Stimulated activated CD4-positive, alpha-beta T cell treated with anti-CD3 and anti-CD28 coated beads, Interleukin-12 subunit alpha, Interleukin-12 subunit beta, amount 100 ng/mL, for 48 hours (primary cell): Measurements from ENCODE around the gene CKLF.

Experiments
- DNase-seq, 3 donors: peaks; one replicate each; pipeline ENCODE4 v3.0.0-alpha.2; 2020; ENCODE audit warnings: low read depth in 2 of 3, low spot score in 1 of 3

The CKLF gene

GRCh38 chr16:66517586-66518263 lies 34.7 kb upstream of the CKLF start:
- DNase-seq = no peak

- no peak for DNase-seq
These were observed 32.6 kb upstream of the CKLF start for GRCh38 chr16:66519482-66520373.

DNA sequence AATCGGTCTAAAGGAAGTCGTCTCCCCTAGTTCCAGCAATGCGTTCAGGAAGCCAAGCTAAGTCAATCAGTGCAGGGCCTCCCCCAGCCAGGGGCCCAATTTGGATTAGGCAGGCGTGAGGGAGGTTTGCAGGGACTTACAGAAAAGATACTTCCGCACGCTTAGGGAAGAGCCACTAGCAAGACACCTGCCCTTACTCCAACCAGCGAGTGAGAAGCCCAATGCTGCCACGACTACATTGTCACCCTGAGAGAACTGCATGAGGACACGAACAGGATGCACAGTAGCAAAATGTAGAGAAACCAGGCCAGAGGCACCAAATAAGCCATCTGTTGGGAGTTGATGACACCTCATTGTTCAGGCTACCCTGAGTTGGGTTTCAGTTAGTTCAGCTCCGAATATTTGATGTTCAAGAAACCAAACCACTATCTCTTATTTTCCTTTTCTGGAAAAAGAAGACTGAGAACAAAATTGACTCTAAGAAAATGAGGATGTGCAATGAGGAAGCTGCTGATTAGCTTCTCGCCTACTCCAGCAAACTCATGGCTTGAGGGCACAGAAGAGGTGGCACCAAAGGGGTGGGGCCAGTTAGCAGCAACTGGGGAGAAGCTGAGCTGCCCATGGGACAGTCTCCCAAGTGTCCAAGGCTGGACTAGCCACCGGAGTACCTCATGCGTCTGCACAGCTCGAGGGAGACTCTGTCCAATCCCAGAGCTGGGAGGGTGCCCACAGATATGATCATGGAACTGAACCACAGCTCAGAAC lies 31.8 kb upstream of the CKLF start:
- DNase-seq = no peak

DNA sequence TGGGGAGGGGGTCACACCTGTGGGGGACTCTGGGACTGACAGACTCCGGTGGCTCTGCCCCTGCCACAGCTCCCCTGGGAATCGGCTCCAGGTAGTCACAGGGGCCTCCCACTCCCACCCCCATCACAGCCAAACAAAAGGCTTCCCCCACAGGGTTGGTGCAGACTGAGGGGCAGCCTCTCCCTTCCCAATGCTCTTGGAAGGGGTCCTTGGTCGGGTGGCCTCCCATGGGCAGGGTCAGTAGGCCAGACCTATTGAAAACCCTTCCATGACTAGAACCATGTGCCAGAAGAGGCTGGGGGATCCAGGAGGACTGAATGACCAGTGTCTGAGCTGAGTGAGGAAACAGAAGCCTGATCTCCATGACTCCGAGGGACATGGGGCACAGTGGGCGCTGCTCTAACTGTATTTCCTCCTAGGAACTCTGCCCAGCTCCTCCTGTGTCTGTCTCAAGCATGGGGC lies 31.1 kb upstream of the CKLF start:
- no peak for DNase-seq

DNA sequence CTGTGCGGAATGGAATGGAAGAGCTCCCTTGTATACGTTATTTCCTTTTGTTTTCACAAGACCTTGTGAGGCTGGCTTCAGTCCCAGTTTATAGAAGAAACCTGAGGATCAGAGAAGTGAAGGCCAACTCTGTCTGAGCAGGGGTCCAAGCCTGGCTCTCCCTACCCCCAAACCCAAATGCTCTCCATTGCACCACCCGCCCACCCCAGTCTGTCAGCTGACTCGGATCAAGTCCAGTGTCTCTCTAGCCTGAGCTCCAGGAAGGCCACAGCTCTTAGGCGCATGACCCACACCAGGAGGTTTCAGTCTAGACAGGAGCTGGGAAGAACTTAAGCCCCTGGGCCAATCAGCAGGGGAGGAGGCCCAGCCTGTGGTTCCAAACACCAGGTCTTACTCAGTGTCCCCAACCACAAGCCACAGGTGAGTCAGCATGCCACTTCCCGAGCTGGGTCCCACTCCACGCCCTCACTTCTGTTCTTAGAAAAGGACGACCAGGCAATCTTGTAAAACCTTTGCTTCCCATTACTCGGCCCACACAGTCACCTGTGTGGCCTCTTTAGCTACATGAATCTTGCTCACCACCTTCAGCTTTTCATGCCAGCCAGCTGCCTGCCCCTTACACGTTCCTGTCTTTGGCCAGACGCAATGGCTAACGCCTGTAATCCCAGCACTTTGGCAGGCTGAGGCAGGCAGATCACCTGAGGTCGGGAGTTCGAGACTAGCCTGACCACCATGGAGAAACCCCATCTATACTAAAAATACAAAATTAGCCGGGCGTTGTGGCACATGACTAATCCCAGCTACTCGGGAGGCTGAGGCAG lies 30.2 kb upstream of the CKLF start:
- DNase-seq = peak; percentile 91 to 97 (median 94)

- no peak for DNase-seq
These were observed 29.4 kb upstream of the CKLF start for GRCh38 chr16:66522816-66523590.

GRCh38 chr16:66523861-66524354 lies 28.5 kb upstream of the CKLF start:
- no peak for DNase-seq

GRCh38 chr16:66524601-66525164 lies 27.7 kb upstream of the CKLF start:
- DNase-seq = no peak

DNA sequence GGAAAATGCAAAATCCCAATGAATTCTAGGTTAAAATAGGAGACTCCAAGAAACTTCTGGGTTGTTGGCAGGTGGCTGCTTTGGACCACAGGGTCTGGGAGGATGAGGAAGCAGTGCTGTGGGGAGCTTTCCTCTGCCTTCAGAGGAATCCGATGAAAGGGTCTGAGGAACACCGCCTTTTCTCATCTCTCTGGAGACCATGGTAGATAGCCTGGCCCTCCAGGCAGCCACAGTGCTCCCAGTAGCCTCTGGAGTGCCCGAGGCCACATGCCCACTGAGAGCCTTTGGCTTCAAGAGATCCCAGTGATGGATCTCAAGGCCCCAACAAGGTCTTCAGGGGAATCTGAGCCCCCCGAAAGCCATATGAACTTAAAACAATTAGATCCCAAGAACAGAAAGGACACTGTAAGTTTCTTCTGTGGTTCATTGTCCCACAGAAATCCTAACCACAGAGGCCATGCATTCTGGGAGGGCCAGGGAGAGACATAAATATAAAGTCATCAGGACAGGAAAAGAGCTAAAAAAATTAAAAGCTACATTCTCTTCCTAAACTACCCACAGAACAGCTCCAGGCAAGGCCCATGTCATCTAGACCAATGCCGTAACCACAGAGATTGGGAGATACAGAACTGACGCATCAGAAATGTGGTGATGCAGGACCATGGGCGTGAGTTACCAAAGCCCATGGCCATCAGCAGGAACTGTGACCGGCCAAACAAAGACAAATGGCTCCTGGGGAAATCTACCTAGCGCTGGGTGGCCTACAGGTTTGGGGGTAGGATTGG lies 26.8 kb upstream of the CKLF start:
- DNase-seq = no peak

GRCh38 chr16:66528294-66528693 lies 24.1 kb upstream of the CKLF start:
- DNase-seq = no peak

GRCh38 chr16:66529475-66529874 lies 22.9 kb upstream of the CKLF start:
- no peak for DNase-seq

GRCh38 chr16:66534376-66534799 lies 18.0 kb upstream of the CKLF start:
- DNase-seq = no peak

- no peak for DNase-seq
These were observed 15.9 kb upstream of the CKLF start for GRCh38 chr16:66536525-66536924.

- DNase-seq = no peak
These were observed 15.1 kb upstream of the CKLF start for GRCh38 chr16:66537236-66537635.

DNA sequence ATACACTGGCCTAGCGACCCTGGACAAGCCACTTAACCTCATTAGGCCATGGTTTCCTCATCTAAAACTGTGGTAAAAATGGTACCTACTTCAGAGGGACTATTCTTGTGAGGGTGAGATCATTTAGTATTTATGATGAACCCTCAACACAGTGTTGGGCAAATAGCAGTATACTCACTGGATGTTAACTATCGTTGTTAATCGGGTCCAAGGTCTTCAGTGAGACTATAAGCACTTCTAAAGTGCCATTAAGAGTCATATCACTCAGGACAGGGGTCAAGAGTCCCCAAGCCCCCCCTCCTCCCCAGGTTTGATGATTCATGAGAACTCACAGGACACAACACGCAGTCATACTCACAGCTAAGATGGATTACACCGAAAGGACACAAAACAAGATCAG lies 13.5 kb upstream of the CKLF start:
- no peak for DNase-seq

DNA sequence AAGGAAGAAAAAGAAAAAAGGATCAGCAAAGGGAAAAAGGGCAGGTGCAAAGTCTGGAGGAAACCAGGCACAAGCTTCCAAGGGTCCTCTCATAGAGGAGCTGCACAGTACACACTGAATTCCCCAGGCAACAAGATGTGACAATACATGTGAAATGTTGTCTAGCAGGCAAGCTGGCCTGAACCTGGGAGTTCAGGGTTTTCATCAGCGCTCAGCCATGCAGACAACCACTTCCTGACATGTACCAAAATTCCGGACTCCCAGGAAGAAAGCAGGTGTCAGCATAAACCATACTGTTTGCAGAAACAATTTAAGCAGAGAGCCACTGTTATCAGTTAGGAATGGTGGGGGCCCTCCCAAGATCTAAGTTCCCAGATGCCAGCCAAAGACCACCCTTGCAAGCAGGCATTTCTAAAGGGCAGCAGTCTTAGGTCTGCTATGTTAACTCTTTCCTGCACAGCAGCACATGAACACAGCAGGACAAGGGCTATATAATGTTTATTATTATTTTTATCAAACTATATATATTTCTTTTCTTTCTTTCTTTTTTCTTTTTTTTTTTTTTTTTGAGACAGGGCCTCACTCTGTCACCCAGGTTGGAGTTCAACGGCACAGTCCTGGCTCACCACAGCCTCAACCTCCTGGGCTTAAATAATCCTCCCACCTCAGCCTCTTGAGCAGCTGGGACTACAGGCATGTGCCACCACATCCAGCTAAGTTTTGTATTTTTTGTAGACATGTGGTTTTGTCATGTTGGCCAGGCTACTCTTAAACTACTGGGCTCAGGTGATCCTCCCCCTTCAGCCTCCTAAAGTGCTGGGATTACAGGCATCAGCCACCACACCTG lies 12.5 kb upstream of the CKLF start:
- DNase-seq = no peak

DNA sequence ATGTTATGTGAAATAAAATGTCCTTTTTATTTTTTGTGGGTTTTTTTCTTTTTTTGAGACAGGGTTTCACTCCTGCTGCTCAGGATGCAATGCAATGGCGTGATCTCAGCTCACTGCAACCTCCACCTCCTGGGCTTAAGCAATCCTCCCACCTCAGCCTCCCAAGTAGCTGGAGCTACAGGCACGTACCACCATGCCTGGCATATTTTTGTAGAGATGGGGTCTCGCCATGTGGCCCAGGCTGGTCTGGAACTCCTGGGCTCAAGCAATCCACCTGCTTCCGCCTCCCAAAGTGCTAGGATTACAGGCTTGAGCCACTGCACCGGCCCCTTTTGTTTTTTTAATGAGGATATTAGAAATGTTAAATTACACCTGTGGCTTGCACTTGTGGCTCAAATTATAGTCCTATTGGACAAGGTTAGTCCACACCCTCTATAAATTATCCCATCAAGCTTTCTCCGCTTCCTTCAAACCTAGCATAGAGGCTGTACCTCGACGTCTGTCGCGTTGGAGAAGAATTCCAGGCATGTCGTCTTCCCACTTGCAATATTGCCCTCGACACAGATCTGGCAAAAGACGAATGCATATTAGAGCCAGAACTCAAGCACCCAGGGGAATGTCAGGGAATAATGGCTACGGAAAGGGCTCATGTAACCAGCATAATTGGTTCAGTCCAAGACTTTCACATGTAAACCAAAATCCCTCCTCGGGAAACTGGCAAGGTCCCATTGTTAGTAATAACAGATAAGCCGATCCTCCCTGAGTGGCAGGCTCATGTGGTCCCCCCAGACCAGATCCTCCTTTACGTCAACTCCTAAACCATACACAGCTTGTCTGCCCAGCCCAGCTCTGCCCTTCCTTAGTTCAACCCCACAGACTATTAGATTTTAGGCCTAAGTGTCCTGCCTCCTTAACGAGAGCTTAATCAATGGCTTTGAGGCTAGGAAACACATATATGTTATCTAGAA lies 10.7 kb upstream of the CKLF start:
- no peak for DNase-seq
